HG03139 (cell line): Measurements from ENCODE around the gene POLR2M.

Experiments used
- ATAC-seq: cut with Tn5 transposase; IDR thresholded peaks from one replicate; pipeline ENCODE4 v1.9.1; 2021; ENCODE audit not compliant: unreplicated experiment

Gene POLR2M

DNA sequence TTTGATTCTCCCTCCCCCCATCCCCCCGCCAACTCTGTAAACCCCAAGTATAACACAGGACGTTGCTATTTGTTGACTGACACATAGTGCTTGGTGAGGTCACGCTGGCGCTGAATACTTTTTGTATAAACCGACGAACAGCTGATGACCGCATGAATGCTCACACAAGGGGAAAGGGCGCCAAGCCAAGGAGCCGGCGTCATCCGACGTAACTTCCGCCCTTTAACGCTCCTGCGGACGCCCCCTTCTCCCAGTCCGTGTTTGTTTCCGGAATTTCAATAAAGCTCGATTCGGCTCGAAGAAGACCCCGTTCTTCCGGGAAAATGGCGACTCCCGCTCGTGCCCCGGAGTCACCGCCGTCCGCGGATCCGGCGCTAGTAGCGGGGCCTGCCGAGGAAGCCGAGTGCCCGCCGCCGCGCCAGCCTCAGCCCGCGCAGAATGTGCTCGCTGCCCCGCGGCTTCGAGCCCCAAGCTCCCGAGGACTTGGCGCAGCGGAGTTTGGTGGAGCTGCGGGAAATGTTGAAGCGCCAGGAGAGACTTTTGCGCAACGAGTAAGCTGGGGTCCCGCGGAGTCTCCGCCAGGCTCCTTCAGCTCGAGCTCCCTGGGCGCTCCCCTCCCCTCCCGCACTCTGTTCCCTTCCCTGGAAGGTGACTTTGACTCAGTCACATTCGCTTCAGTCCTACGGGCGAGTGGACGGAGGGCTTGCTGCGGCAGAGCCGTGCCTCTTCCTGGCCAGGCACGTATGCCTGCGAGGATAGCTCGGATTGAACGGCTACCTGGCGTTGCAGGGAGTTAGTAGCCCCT lies at the start of gene POLR2M:
TSS of gene POLR2M (plus strand) at position 310 of the 805 bp plus-strand sequence. CDS start at position 439, 129 bp downstream.
- ATAC-seq: peak; percentile 94

DNA sequence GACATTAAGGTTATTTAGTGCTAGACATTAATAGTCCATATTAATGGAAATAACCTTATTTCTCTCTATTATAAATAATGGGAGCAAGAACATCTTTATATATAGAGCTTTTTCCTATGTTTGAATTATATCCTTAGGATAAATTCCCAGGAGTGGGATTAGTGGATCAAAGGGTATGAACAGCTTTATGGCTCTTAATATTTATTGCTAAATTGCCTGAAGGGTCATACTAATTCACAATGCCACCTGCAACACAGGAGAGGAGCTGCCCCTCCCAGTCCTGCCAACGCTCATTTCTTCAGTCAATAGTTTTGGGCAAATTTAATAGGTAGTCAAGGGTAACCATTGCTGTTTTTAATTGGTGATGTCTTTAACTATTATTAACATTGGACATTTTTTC lies 48.9 kb upstream of the POLR2M start:
- no peak for ATAC-seq

DNA sequence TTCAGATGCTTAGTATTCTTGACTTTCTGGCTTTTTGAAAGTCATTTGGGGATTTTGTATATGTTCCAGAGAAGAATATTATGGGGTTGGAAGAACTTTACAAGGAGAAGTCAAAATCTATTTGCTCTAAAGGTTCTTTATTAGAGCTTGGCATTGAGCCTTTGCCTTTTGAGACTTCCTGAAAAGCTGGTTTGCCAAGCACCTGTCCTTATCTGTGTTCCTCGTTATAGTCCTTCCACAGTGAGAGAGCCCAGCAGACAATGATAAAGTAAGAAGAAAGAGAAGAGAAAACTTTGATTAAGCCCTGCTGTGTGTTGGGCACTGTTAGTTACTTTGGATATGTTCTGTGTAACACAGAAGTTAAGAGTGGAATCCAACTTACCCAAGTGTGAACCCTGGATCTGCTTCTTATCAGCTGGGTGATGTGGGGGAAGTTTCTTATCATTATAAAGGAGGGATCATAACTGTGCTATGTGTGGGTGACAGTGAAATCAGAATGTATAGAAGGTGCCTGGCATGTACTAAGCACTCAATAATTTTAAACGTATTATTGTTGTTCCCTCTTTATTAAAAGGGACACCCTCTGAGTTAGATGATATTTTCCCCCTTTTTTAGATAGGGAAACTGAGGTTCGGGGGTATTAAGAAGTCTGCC lies 44.3 kb upstream of the POLR2M start:
- no peak for ATAC-seq

DNA sequence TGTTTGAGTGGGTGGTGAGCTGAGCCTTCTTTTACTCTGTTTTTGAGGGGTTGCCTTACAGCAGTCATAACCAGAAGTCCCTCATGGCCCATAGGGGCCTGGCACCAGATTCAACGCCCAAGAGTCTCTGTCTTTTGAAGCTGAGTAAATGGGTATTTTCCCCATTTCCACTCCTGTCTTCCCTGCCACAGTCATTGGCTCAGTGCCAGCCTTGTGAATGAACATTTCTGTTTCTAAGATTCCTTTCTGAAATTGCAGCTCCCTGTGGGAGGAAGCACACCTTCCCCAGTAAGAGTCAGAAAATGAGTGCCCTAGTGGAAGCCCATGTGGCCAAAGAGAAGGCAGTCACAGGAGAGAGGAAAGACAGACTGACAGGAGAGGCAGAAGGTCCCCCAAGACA lies 43.7 kb upstream of the POLR2M start:
- no peak for ATAC-seq

DNA sequence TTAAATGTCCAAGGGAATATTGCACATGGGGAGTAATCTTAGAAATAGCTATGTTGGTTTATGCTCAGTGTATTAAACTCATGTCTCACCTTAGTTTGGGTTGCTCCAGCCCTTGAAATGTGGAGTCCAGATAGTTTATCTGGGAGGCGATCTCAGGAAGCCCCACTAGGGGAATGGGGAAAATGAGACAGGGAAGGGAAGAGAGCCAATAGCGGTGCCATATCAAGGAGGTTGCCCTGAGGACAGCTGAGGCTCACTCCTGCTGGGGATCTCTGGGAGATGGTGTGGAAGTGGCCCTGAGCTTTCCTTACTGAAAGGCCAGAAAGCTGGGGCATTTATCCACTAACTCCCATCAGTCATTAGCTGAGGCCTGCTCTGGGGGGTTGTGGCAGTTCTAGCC lies 43.3 kb upstream of the POLR2M start:
- ATAC-seq: no peak

DNA sequence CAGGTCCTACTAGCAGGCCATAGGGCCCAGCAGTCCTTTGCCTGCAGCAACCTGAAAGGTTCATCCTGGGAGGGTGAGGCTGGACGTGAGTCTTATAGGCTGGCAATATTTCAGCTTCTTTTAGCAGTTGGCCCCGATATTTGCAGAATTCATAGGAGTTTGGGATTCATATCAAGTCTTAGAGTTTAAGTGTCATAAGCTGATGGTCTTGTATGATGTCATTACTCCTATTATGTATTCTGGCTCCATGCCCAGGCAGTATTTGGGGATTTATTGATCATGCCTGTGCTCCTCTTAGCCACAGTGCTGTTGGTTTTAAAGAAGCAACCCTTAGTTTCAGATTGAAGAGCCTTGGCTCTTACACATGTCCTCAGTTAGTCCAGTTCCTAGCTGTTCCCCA lies 41.3 kb upstream of the POLR2M start:
- no peak for ATAC-seq

DNA sequence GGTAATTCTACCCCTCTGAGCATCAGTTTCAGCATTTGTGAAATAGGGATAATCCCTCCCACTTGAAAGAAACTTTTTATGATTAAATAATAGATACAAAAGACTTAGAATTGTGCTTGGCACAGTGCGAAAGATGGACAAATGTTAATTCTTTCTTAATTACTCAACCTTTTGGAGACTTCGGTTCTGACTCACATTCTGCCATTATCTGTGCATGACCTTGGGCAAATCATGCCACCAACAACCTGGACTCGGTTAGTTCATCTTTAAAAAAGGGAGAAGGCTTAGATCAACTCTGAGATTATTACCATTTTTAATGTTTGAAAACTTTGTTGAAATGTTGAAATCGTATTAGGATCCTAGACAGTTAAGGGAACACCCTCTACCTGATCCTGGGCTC lies 40.6 kb upstream of the POLR2M start:
- no peak for ATAC-seq

DNA sequence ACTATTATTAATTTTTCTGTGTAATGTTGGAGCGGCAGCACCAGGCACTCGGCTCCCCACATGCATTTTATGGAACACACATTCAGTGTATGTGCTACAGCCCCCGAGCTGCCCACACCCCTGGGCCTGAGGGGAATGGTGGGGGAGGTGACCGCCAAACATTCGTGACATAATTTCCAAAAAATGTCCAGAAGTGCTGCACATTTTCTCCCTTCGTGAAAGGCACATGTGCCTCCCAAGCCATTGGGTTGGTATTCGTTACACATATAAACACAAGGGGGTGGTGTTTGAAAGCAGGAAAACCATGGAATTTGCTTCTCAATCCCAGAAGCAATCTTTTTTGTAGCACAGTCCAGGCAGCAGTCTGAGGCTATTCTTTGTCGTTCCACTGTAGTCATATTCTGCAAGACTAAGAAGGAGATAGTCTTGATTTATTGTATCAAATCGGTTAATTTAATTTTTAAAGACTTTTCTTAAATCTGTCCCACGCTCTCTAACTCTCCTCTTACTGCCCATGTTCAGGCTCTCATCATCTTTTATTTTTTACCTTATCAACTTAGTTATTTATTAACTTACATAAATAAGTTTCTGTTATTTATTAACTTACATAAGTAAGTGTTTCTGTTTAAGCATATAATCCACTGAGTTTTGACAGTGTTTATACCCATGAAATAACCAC lies 39.2 kb upstream of the POLR2M start:
- ATAC-seq: no peak

DNA sequence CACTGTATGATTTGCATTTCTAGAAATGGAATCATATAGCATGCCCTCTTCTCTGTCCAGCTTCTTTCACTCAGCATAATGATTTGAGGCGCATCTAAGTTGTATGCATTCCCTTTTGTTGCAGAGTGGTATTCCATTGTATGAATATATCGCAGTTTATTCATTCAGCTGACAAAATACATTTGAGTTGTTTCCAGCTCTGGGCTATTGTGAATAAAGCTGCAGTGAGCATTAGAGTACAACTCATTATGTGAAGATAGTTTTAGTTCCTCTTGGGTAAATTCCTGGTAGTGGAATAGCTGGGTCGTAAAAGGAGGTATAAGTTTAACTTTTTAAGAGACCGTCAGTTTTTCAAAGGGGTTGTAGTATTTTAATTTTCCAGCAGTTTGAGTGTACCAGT lies 38.5 kb upstream of the POLR2M start:
- ATAC-seq: no peak

DNA sequence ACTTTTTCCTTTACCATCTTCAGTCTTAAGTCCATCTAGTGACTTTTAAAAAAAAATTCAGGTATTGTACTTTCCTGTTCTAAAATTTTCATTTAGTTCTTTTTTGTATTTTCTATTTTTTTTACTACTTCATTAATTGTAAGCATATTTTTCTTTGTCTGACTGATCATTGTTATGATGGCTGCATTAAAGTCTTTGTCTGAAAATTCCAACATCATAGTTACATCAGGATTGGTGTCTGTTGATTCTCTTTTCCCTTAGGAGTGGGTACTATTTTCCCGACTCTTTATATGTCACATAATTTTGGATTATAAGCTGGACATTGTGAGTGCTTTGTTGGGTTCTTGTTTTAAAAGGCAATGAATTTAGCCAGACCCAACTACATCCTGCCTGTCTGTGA lies 34.9 kb upstream of the POLR2M start:
- ATAC-seq: no peak

DNA sequence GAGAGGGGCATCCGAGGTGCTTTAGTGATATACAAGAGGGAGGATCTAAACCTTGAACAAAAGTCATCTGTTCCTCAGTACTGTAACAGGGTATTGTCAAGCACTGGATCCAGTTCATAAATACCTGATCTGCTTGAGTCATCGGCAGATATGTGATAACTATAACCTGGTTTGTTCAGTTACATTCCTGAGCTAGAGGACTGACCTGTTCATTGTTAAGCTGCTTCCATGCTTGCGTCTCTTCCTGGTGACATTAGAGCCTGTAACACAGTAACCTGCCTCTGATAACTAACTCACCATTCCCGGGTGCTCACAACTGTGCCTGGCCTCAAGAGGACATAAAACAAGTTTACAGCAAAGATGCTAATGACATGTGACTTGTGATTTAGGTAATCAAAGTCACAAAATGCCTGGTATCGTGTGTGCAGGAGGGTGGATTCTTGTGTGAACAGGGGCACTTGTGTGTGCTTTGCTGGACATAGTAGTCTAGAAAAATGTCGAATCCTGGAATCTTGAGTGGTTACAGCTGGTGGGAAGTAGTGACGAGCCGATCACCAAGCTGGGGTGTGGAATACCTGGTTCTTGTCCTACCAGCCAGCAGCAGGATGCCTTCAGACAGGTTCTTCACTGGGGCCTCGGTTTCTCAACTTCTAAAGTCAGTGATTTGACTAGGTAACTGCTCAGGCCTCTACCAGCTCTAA lies 30.9 kb upstream of the POLR2M start:
- ATAC-seq: no peak

DNA sequence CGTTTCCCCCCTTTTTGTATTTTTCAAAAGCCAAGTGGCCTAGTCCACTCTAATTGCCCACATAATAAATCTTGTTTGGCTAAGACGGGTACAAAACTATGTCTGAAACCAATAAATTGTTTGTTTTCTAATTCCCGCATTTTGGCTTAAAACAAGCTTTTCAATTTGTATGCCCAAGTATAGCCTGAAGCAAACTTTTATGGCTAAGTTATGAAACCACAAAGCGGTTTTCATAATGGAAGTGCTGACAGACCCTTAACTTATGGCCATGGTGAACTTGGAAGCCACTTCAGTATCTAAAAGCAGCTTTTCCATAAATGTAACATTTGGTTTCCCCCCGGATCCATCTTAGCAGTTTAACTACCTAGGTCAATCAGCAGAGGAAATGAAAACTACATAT lies 29.9 kb upstream of the POLR2M start:
- ATAC-seq: no peak

DNA sequence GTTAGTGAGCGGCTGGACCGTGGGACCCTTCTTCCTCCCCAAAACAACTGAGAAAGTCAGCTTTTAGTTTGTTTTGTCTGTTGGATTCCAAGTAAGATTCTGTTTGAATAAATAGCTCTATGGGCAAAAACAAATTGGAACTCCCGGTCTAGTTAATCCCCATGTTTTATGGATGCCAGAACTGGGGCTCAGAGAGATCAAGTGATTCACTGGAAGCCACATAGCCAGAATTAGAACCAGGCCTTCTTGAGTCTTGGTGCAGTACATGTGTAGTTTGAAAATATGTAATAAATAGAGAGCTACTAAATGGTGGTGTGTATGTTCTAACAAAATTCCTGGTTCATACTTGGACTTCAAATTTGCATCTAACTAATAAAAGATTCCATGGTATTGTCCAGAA lies 29.3 kb upstream of the POLR2M start:
- no peak for ATAC-seq

DNA sequence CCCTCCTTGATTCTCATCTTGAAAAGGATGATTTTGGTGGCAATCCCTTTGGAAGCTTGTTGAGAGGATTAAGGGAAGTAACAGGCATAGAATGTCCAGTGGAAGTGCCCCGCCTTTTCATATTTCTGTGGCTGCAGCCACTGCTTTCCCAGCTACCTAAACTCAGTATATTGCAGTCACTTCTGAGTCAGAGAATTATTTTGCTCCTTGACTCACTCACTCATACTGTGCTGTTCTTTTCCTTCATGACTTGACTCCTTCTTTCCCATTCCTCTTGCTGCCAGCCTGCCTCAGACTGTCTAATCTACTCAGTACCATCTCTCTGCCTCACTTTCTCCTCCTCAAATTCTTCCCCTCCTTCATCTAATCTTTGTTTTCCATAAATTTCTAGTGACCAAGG lies 26.5 kb upstream of the POLR2M start:
- no peak for ATAC-seq

DNA sequence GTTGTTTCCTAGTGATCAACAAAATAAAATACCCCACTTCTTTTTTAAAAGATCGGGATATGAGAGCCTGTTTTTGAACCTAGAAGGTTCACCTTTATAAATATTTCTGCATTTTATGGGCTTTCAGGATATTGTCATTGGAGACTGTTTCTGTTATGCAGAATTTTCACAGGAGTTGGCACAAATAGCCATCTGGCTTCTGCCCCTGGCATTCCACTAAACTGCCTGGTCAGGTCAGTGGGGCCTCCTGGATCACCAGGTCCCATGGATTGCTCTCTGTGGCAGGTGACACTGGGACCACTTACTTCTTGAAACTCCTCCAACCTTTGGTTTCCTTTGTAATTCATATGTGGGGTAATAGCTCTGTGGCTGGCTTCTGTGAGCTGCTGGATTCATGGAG lies 25.5 kb upstream of the POLR2M start:
- ATAC-seq: no peak

DNA sequence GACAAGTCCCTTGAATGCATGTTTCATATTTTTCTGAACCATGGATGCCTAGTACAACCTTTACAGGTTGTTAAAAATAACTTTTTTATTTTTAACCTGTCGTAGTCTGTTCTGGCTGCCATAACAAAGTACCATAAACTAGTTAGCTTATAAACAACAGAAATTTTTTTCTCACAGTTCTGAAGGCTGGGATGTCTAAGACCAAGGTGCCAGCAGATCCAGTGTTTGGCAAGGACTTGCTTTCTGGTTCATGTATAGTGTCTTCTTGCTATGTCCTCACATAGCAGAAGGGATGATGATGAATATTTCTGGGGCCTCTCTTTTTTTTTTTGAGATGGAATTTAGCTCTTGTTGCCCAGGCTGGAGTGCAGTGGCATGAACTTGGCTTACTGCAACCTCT lies 23.0 kb upstream of the POLR2M start:
- no peak for ATAC-seq

DNA sequence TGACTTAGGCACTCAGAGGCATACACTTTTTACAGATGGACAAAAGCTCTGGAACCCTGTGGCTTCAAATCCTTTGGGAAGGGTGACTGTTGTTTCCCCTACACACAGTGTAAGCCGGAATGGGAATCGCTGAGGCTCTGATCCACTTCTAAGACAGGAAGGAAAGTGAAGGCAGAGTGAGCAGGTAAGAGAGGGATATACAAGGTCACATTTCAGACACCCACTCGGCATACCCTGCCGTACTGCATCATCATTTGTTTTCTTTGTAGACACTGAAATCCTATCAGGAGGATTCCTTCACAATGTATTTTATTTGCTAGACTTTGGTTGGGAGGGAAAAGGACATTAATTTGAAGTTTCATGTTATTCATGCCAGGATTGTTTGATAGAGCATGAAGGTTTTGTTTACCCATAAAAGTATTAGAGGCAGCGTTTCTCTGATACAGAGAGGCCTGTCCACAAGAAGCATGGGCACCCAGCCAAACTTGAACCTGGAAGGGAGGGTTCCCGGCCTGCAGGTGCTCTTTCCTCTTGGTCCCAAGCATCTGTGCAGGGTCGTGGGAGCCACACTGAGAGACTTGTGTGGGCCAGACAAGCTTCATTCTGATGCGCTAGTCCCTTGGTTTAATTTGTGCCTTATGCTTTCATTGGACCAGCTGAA lies 21.9 kb upstream of the POLR2M start:
- ATAC-seq: no peak

DNA sequence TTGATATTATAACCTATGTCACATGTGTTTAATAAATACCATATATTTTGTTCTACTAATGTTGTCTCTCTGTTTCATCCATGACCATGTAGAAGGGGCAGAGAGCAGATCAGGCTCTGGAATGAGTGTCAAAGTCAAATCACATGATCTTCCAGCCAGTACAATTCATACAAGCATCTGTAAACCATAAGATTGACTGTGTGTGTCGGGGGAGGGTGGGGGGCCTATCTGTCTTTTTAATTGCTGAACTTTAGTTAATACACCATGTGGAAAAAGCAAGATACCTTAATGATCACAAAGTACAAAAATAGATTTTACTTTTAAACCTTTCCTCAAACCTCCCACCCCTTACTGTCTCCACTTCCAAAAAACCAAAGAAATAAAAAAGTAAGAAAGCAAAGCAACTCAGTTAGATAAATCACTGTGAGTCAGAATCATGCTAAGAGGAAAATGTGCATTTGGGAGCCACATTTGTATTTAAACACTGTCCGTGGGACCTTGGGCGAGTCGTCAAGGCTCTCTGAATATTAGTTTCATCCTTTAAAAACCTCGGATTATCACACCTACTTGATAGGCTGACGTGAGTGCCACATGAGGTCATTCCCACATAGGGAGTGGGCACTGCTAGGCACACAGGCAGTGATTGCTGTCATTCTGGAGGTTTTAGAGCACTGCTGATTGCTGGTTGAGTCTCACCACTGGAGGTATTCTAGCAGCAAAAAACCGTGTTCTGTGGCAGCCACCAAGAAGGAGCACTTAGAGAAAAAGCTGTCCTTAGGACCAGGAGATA lies 21.0 kb upstream of the POLR2M start:
- ATAC-seq: no peak

DNA sequence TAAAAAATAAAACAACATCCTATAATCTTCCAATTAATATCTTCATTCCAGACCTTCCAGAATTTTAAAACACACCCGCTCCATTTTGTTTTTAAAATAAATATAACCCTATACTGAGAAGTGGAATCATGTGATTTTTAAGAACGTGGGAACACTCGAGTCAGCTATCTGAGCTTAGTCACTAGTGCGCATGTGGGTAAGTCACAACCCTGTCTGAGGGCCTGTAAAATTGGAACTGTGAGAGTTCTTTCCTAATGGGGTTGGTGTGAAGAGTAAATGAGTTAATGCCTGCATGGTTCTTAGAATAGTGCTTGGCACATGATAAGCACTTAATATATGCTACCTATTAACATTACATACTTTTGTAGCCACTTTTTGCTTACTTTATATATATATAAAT lies 19.9 kb upstream of the POLR2M start:
- ATAC-seq: no peak

DNA sequence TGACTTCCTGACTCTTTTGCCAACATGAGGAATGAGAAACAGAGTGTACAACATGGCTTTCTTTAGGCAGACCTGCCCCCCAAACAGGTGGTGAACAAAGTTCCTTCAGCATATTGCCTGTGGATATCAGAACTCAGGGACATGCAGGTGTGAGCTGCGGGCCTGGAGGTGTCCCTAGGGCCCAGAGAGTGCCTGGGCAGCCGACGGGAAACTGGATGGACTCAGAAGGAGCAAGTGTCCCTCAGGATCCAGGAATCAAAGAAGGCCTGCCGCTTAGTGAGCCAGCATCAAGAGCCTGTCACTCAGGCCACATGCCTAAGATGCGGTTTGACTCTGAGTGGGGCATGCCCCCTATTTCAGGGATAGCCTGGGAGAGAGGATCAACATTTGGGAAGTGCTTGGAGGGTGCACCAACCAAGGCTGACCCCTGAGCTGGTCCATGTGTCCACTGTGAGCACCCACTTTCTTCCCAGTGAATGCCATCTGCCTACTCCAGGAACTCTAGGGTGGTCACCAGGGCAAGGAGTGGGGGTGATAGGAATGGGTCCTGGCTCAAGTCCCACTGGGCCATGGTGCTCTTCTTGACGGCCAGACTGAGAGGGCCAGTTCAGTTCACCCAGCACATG lies 16.1 kb upstream of the POLR2M start:
- no peak for ATAC-seq
